Liver (tissue), 9 donors: Measurements from ENCODE around the gene C11orf98. TPM values are rescaled to one million over a fixed set of nuclear protein-coding genes. Genes with fewer than 3 reads are reported as not detected.
A peak's percentile ranks its signal among the peaks of the same experiment; 100 is the strongest.

ENCODE experiments used
- DNase-seq: peaks from one replicate; pipeline ENCODE4 v3.0.0-alpha.2; 2017; ENCODE audit warnings: low spot score
- H3K27ac ChIP-seq, 2 donors: one replicate each; pipeline ENCODE4 v1.7.0; 2013; ENCODE audit warnings: inconsistent platforms in 2 of 2, low read length in 2 of 2, control low read depth in 1 of 2, low read depth in 1 of 2, mild to moderate bottlenecking in 1 of 2
- H3K27me3 ChIP-seq, 4 donors: one replicate each; pipeline versions ENCODE4 v1.6.1 to v1.7.0; 2013; ENCODE audit warnings: low read length in 3 of 4, inconsistent platforms in 1 of 4, mild to moderate bottlenecking in 1 of 4, moderate library complexity in 1 of 4; ENCODE audit not compliant: control insufficient read depth in 4 of 4, insufficient read depth in 4 of 4
- H3K36me3 ChIP-seq, 4 donors: one replicate each; pipeline versions ENCODE4 v1.6.1 to v1.7.0; 2013; ENCODE audit warnings: low read length in 3 of 4, mild to moderate bottlenecking in 3 of 4, low read depth in 1 of 4, moderate library complexity in 1 of 4; ENCODE audit not compliant: control insufficient read depth in 4 of 4, insufficient read depth in 3 of 4
- H3K4me1 ChIP-seq, 4 donors: one replicate each; pipeline versions ENCODE4 v1.6.1 to v1.7.0; 2013; ENCODE audit warnings: low read length in 3 of 4, mild to moderate bottlenecking in 3 of 4, moderate library complexity in 1 of 4; ENCODE audit not compliant: control insufficient read depth in 4 of 4, insufficient read depth in 4 of 4
- H3K4me3 ChIP-seq, 3 donors: one replicate each; pipeline versions ENCODE4 v1.6.1 to v1.7.0; 2013; ENCODE audit warnings: low read length in 3 of 3, control low read depth in 1 of 3, low read depth in 1 of 3, mild to moderate bottlenecking in 1 of 3
- H3K9ac ChIP-seq, 2 donors: one replicate each; pipeline ENCODE4 v1.7.0; 2013; ENCODE audit warnings: low read length in 2 of 2, mild to moderate bottlenecking in 2 of 2, moderate library complexity in 2 of 2, control low read depth in 1 of 2, low read depth in 1 of 2
- H3K9me3 ChIP-seq, 4 donors: one replicate each; pipeline versions ENCODE4 v1.6.1 to v1.7.0; 2013; ENCODE audit warnings: low read length in 3 of 4; ENCODE audit not compliant: control insufficient read depth in 4 of 4
- EGR1 ChIP-seq, 2 donors: IDR thresholded peaks; 2 replicates each; pipeline ENCODE4 v1.6.1; 2016 to 2018; ENCODE audit warnings: antibody characterized with exemption in 2 of 2, low read depth in 2 of 2
- FOXA1 ChIP-seq: IDR thresholded peaks from 2 replicates; pipeline ENCODE4 v1.6.1; 2016; ENCODE audit warnings: antibody characterized with exemption
- FOXA2 ChIP-seq: IDR thresholded peaks from 2 replicates; pipeline ENCODE4 v1.6.1; 2016; ENCODE audit warnings: antibody characterized with exemption
- GABPA ChIP-seq, 2 donors: IDR thresholded peaks in 1 of 2; conservative IDR thresholded peaks in 1 of 2; 2 replicates each; pipeline ENCODE4 v1.6.1; 2016; ENCODE audit warnings: antibody characterized with exemption in 2 of 2, mild to moderate bottlenecking in 1 of 2, moderate library complexity in 1 of 2
- HNF4A ChIP-seq, 2 donors: conservative IDR thresholded peaks; 2 replicates each; pipeline ENCODE4 v1.6.1; 2016; ENCODE audit warnings: antibody characterized with exemption in 2 of 2, mild to moderate bottlenecking in 2 of 2
- HNF4G ChIP-seq: IDR thresholded peaks from 2 replicates; pipeline ENCODE4 v1.6.1; 2016; ENCODE audit warnings: antibody characterized with exemption
- JUND ChIP-seq, 2 donors: IDR thresholded peaks; 2 replicates each; pipeline ENCODE4 v1.6.1; 2016; ENCODE audit warnings: antibody characterized with exemption in 2 of 2
- NR2F2 ChIP-seq: IDR thresholded peaks from 2 replicates; pipeline ENCODE4 v1.6.1; 2016; ENCODE audit warnings: antibody characterized with exemption
- RAD21 ChIP-seq, 2 donors: IDR thresholded peaks; 2 replicates each; pipeline ENCODE4 v1.6.1; 2016; ENCODE audit warnings: antibody characterized with exemption in 2 of 2, mild to moderate bottlenecking in 2 of 2
- RXRA ChIP-seq, 2 donors: IDR thresholded peaks; 2 replicates each; pipeline ENCODE4 v1.6.1; 2017 to 2018; ENCODE audit warnings: antibody characterized with exemption in 2 of 2, mild to moderate bottlenecking in 1 of 2
- SP1 ChIP-seq: IDR thresholded peaks from 2 replicates; pipeline ENCODE4 v1.6.1; 2018; ENCODE audit warnings: antibody characterized with exemption, mild to moderate bottlenecking
- TAF1 ChIP-seq: conservative IDR thresholded peaks from 2 replicates; pipeline ENCODE4 v1.6.1; 2016; ENCODE audit warnings: antibody characterized with exemption, mild to moderate bottlenecking
- YY1 ChIP-seq: IDR thresholded peaks from 2 replicates; pipeline ENCODE4 v1.6.1; 2016; ENCODE audit warnings: antibody characterized with exemption, mild to moderate bottlenecking
- WGBS: extraction: QIAGEN DNeasy Blood & Tissue Kit; methylation state at CpG from one replicate; pipeline ENCODE4 v1.1.7; 2013; 5-methylcytosine and 5-hydroxymethylcytosine counted together
- polyA plus RNA-seq, 2 donors: library from polyadenylated mRNA; stranded (reverse) in 1 of 2; unstranded in 1 of 2; fragments of 200-250 nt in 1 of 2; fragments of >200 nt in 1 of 2; fragmentation: Nextera tagmentation in 1 of 2; extraction: Ambion mirVana in 1 of 2; gene quantifications; one replicate each; pipeline versions ENCODE4 v1.2.1 to v1.2.3, GENCODE V29; 2013 to 2015
- total RNA-seq, 2 donors: library from RNA; depleted of rRNA; stranded (reverse); fragments of >200 nt; gene quantifications; one replicate each; pipeline ENCODE4 v1.2.3, GENCODE V29; 2014
- TF ChIP-seq, protein P1 (sequence below): IDR thresholded peaks from 2 replicates; pipeline ENCODE4 v1.6.1; 2016; ENCODE audit warnings: antibody characterized with exemption
- TF ChIP-seq, protein P2 (sequence below): fragments of 150-350 bp; IDR thresholded peaks from 2 replicates; pipeline ENCODE4 v1.5.1; 2017; ENCODE audit warnings: improper control_type of control experiment, low read depth, low read length; ENCODE audit not compliant: missing input control
- TF ChIP-seq, protein P3 (sequence below): IDR thresholded peaks from 2 replicates; pipeline ENCODE4 v1.6.1; 2016; ENCODE audit warnings: antibody characterized with exemption, mild to moderate bottlenecking
- TF ChIP-seq, protein P4 (sequence below): IDR thresholded peaks from 2 replicates; pipeline ENCODE4 v1.6.1; 2016; ENCODE audit warnings: antibody characterized with exemption
- TF ChIP-seq, protein P5 (sequence below): IDR thresholded peaks from 2 replicates; pipeline ENCODE4 v1.6.1; 2016; ENCODE audit warnings: antibody characterized with exemption
- donor health status: healthy.
- donor health status: healthy.
- donor health status: healthy.
- donor health status: healthy.
- donor health status: healthy.

Gene C11orf98
- total and polyA plus RNA-seq, 4 donors = 16.5 to 49.9 (median 30.7) TPM

DNA sequence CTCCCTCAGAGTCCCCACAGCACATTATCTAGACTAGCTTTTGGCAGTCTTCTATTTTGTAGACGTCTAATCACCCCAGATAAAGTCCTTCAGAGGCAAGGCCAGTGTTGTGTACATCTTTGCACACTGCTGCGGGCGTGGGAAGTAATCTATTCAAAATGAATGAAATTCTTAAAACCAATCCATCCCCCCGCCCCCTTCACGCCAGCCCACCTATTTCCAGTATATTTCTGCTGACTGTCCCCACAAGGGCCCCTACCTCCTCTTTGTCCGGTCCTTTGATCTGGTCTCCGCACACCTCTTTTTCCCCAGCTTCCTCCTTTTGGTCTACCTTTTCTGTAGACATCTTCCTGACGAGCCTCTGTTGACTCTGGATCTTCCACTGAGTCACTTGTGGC is 41.8 kb upstream of the C11orf98 start:
- Histone ChIP-seq H3K27ac (peak overlapping the region; percentile 79 to 80), H3K4me3 (peak overlapping the region; percentile 66 to 77 (median 72)), H3K27me3 (no peaks in the 10 kb centered on the region), H3K9ac (peak overlapping the region; percentile 37 to 50), H3K36me3 (peaks cover 0 to 4% (median 1%) of the 10 kb centered on the region in 4 donors), H3K9me3 (no peaks in the 10 kb centered on the region), H3K4me1 (peaks cover 14 to 44% (median 35%) of the 10 kb centered on the region in 4 donors)
- WGBS = 82% methylated on average over 8 of the region's 8 CpGs
- TF ChIP-seq, protein P1, sequence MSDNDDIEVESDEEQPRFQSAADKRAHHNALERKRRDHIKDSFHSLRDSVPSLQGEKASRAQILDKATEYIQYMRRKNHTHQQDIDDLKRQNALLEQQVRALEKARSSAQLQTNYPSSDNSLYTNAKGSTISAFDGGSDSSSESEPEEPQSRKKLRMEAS = no peak
- DNase-seq = no peak

DNA sequence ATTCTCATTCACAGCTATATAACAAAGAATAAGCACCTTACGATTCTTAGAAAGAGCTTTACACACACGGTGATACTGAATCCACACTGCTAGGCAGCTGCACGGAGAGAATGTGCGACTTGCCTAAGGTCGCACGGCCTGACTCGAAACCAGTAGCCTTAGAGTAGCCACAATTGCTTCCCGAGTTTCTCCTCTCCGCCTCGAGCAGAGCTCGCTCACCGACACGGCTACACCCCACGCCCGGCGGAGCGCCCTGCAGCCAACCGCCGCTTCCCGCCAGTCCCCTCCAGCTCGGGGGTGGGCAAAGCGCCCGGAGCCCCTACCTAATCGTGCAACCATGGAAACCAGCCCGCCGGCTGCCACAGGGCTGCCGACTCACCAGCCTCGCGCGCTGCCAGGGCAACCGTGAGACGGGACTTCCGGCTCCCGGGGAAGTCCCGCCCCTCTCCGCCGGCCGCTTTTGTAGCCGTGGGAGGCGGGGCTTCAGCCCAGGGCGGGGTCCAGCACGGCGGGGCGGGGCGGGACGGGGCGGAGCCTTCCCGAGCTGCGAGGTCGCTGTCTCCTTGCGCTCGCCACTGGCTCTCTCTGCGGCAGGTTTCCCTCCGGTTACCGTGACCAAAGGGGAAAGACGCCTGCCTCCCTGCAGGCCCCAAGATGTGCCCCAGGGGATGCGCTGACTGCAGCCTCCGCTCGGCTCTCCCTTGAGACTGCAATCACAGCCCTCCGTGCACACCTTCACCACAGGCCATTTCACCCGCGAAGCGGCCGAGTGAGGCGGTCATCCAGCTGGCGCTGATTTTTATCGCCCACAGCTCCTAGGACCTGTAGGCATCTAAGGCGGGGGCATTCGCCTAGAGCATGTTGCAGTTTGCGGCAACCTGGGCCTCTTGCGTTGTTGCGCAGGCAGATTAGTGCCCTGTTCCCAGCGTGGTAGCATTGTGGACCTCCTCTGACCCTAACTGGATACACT is 41.2 kb upstream of the C11orf98 start:
- peak overlapping the region; percentile 27 to 52 for H3K9ac ChIP-seq

More for the DNA sequence above, 41.2 kb upstream of the C11orf98 start:
- Histone ChIP-seq H3K27ac (peak overlapping the region; percentile 79 to 80), H3K36me3 (peaks cover 0 to 3% (median 1%) of the 10 kb centered on the region in 4 donors), H3K4me1 (peaks cover 12 to 41% (median 34%) of the 10 kb centered on the region in 4 donors), H3K27me3 (no peaks in the 10 kb centered on the region), H3K9me3 (no peaks in the 10 kb centered on the region), H3K4me3 (peak overlapping the region; percentile 66 to 85 (median 83))
- no peak for TF ChIP-seq EGR1 (IDR thresholded peaks at IDR 0.05; ENCODE audit: low read depth in 2 of 2)
- TF ChIP-seq FOXA2 = no peak
- TF ChIP-seq YY1 = peak; percentile 66
- TF ChIP-seq, protein P2, sequence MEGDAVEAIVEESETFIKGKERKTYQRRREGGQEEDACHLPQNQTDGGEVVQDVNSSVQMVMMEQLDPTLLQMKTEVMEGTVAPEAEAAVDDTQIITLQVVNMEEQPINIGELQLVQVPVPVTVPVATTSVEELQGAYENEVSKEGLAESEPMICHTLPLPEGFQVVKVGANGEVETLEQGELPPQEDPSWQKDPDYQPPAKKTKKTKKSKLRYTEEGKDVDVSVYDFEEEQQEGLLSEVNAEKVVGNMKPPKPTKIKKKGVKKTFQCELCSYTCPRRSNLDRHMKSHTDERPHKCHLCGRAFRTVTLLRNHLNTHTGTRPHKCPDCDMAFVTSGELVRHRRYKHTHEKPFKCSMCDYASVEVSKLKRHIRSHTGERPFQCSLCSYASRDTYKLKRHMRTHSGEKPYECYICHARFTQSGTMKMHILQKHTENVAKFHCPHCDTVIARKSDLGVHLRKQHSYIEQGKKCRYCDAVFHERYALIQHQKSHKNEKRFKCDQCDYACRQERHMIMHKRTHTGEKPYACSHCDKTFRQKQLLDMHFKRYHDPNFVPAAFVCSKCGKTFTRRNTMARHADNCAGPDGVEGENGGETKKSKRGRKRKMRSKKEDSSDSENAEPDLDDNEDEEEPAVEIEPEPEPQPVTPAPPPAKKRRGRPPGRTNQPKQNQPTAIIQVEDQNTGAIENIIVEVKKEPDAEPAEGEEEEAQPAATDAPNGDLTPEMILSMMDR = no peak
- no peak for TF ChIP-seq RXRA (IDR thresholded peaks at IDR 0.05)
- TF ChIP-seq, protein P1 = no peak
- no peak for TF ChIP-seq JUND (IDR thresholded peaks at IDR 0.05)
- peak; percentile 15 for TF ChIP-seq SP1
- TF ChIP-seq HNF4G = no peak
- TF ChIP-seq, protein P3, sequence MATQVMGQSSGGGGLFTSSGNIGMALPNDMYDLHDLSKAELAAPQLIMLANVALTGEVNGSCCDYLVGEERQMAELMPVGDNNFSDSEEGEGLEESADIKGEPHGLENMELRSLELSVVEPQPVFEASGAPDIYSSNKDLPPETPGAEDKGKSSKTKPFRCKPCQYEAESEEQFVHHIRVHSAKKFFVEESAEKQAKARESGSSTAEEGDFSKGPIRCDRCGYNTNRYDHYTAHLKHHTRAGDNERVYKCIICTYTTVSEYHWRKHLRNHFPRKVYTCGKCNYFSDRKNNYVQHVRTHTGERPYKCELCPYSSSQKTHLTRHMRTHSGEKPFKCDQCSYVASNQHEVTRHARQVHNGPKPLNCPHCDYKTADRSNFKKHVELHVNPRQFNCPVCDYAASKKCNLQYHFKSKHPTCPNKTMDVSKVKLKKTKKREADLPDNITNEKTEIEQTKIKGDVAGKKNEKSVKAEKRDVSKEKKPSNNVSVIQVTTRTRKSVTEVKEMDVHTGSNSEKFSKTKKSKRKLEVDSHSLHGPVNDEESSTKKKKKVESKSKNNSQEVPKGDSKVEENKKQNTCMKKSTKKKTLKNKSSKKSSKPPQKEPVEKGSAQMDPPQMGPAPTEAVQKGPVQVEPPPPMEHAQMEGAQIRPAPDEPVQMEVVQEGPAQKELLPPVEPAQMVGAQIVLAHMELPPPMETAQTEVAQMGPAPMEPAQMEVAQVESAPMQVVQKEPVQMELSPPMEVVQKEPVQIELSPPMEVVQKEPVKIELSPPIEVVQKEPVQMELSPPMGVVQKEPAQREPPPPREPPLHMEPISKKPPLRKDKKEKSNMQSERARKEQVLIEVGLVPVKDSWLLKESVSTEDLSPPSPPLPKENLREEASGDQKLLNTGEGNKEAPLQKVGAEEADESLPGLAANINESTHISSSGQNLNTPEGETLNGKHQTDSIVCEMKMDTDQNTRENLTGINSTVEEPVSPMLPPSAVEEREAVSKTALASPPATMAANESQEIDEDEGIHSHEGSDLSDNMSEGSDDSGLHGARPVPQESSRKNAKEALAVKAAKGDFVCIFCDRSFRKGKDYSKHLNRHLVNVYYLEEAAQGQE = peak; percentile 12
- TF ChIP-seq NR2F2 = no peak
- no peak for TF ChIP-seq TAF1
- TF ChIP-seq, protein P4, sequence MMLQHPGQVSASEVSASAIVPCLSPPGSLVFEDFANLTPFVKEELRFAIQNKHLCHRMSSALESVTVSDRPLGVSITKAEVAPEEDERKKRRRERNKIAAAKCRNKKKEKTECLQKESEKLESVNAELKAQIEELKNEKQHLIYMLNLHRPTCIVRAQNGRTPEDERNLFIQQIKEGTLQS = no peak
- TF ChIP-seq, protein P5, sequence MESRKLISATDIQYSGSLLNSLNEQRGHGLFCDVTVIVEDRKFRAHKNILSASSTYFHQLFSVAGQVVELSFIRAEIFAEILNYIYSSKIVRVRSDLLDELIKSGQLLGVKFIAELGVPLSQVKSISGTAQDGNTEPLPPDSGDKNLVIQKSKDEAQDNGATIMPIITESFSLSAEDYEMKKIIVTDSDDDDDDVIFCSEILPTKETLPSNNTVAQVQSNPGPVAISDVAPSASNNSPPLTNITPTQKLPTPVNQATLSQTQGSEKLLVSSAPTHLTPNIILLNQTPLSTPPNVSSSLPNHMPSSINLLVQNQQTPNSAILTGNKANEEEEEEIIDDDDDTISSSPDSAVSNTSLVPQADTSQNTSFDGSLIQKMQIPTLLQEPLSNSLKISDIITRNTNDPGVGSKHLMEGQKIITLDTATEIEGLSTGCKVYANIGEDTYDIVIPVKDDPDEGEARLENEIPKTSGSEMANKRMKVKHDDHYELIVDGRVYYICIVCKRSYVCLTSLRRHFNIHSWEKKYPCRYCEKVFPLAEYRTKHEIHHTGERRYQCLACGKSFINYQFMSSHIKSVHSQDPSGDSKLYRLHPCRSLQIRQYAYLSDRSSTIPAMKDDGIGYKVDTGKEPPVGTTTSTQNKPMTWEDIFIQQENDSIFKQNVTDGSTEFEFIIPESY = no peak
- peak in 1 of 2 donors; percentile 9 for TF ChIP-seq RAD21 (IDR thresholded peaks at IDR 0.05)
- no peak for TF ChIP-seq HNF4A (conservative IDR thresholded peaks at IDR 0.05)
- peak; percentile 50 to 88 for TF ChIP-seq GABPA (IDR thresholded peaks at IDR 0.05 in 1 of 2, conservative IDR thresholded peaks at IDR 0.05 in 1 of 2)
- TF ChIP-seq FOXA1 = no peak
- DNase-seq = peak; percentile 98
- 5% methylated on average over 73 of the region's 73 CpGs for WGBS
